SK-N-SH (cell line): ENCODE measurements around the gene TNFRSF17.
"Not testable (repeated sequence)": the region's sequence is repeated elsewhere in the genome, so short reads cannot be mapped to it uniquely, and the experiment has no call there.

Experiments used
- FOSL2 ChIP-seq: IDR thresholded peaks from 2 replicates; pipeline ENCODE4 v1.4.0; 2012; ENCODE audit warnings: low read depth, mild to moderate bottlenecking, moderate library complexity, borderline replicate concordance
- FOXM1 ChIP-seq: IDR thresholded peaks from 2 replicates; pipeline ENCODE4 v1.4.0; 2012; ENCODE audit warnings: low read depth, mild to moderate bottlenecking
- MXI1 ChIP-seq: IDR thresholded peaks from 2 replicates; pipeline ENCODE4 v1.6.1; 2012; ENCODE audit warnings: mild to moderate bottlenecking, low read depth, low read length, improper control_type of control experiment
- RAD21 ChIP-seq: IDR thresholded peaks from 2 replicates; pipeline ENCODE4 v1.6.1; 2012; ENCODE audit warnings: mild to moderate bottlenecking, low read length
- RFX5 ChIP-seq: IDR thresholded peaks from 2 replicates; pipeline ENCODE4 v1.6.1; 2012; ENCODE audit warnings: mild to moderate bottlenecking, improper control_type of control experiment, low read length
- SMC3 ChIP-seq: IDR thresholded peaks from 2 replicates; pipeline ENCODE4 v1.6.1; 2012; ENCODE audit warnings: low read depth, low read length, improper control_type of control experiment
- TAF1 ChIP-seq: IDR thresholded peaks from 2 replicates; pipeline ENCODE4 v1.6.1; 2012; ENCODE audit warnings: low read depth, mild to moderate bottlenecking, low read length, moderate library complexity, borderline replicate concordance
- TF ChIP-seq, protein P1 (sequence below): fragments of 200-600 bp; sonication (generic); IDR thresholded peaks from 2 replicates; pipeline ENCODE4 v1.6.1; 2017; ENCODE audit warnings: antibody characterized with exemption, mild to moderate bottlenecking, moderate library complexity
- TF ChIP-seq, protein P2 (sequence below): fragments of 150-350 bp; IDR thresholded peaks from 2 replicates; pipeline ENCODE4 v1.6.1; 2017; ENCODE audit warnings: antibody characterized with exemption, low read length, low read depth, borderline replicate concordance
- TF ChIP-seq, protein P3 (sequence below): IDR thresholded peaks from 2 replicates; pipeline ENCODE4 v1.4.0; 2012; ENCODE audit warnings: low read depth

DNA sequence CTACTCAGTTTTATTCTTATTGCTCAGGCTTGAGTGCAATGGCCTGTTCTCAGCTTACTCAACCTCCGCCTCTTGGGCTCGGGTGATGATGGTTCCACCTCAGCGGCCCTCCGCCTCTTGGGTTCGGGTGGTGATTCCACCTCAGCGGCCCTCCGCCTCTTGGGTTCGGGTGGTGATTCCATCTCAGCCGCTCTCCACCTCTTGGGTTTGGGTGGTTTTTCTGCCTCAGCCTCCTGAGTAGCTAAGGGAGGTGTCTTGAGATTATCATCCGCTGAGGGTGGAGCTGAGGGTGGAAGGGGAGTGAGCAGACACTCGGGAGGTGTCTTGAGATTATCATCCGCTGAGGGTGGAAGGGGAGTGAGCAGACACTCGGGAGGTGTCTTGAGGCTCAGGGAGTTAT, 37.7 kb upstream of the TNFRSF17 start:
- TF ChIP-seq, protein P1, sequence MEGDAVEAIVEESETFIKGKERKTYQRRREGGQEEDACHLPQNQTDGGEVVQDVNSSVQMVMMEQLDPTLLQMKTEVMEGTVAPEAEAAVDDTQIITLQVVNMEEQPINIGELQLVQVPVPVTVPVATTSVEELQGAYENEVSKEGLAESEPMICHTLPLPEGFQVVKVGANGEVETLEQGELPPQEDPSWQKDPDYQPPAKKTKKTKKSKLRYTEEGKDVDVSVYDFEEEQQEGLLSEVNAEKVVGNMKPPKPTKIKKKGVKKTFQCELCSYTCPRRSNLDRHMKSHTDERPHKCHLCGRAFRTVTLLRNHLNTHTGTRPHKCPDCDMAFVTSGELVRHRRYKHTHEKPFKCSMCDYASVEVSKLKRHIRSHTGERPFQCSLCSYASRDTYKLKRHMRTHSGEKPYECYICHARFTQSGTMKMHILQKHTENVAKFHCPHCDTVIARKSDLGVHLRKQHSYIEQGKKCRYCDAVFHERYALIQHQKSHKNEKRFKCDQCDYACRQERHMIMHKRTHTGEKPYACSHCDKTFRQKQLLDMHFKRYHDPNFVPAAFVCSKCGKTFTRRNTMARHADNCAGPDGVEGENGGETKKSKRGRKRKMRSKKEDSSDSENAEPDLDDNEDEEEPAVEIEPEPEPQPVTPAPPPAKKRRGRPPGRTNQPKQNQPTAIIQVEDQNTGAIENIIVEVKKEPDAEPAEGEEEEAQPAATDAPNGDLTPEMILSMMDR = not testable (repeated sequence)
- TF ChIP-seq, protein P2, sequence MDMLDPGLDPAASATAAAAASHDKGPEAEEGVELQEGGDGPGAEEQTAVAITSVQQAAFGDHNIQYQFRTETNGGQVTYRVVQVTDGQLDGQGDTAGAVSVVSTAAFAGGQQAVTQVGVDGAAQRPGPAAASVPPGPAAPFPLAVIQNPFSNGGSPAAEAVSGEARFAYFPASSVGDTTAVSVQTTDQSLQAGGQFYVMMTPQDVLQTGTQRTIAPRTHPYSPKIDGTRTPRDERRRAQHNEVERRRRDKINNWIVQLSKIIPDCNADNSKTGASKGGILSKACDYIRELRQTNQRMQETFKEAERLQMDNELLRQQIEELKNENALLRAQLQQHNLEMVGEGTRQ = not testable (repeated sequence)
- not testable (repeated sequence) for TF ChIP-seq MXI1, RFX5, TAF1, FOSL2, SMC3, FOXM1, RAD21
- TF ChIP-seq, protein P3, sequence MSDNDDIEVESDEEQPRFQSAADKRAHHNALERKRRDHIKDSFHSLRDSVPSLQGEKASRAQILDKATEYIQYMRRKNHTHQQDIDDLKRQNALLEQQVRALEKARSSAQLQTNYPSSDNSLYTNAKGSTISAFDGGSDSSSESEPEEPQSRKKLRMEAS = not testable (repeated sequence)
